ENCODE measurements around the gene UROC1. TPM values are rescaled to one million over a fixed set of nuclear protein-coding genes. Genes with fewer than 3 reads are reported as not detected.

Gene UROC1
- total and polyA plus RNA-seq, 2 of the 13 experiments (the other 11 are each of a cell fraction or from before 2014, with no cell fraction given), result 0.71 to 1.3 TPM

DNA sequence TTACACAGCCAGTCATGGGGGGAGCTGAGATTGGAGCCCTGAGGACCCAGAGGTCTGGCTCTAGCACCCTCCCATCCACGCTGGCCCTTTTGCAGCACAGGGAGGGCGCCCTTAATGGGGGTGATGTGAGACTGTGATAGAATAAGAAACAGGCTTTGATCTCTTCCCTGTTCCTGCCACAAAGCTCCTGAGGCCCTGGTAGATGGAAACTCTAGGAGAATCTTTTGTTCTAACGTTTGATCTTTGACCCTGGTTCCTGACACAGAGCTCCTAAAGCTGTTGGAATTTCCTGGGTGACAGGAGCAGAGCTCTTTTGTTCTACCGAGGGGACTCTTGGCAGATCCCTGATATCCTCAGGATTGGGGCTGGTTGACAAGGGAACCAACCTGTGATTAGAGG, 1.2 kb upstream of the UROC1 start (continued):
- TF ChIP-seq, protein P1, sequence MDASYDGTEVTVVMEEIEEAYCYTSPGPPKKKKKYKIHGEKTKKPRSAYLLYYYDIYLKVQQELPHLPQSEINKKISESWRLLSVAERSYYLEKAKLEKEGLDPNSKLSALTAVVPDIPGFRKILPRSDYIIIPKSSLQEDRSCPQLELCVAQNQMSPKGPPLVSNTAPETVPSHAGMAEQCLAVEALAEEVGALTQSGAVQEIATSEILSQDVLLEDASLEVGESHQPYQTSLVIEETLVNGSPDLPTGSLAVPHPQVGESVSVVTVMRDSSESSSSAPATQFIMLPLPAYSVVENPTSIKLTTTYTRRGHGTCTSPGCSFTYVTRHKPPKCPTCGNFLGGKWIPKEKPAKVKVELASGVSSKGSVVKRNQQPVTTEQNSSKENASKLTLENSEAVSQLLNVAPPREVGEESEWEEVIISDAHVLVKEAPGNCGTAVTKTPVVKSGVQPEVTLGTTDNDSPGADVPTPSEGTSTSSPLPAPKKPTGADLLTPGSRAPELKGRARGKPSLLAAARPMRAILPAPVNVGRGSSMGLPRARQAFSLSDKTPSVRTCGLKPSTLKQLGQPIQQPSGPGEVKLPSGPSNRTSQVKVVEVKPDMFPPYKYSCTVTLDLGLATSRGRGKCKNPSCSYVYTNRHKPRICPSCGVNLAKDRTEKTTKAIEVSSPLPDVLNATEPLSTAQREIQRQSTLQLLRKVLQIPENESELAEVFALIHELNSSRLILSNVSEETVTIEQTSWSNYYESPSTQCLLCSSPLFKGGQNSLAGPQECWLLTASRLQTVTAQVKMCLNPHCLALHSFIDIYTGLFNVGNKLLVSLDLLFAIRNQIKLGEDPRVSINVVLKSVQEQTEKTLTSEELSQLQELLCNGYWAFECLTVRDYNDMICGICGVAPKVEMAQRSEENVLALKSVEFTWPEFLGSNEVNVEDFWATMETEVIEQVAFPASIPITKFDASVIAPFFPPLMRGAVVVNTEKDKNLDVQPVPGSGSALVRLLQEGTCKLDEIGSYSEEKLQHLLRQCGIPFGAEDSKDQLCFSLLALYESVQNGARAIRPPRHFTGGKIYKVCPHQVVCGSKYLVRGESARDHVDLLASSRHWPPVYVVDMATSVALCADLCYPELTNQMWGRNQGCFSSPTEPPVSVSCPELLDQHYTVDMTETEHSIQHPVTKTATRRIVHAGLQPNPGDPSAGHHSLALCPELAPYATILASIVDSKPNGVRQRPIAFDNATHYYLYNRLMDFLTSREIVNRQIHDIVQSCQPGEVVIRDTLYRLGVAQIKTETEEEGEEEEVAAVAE (CRISPR knock-in tag; IDR thresholded peaks at IDR 0.05; ENCODE audit: borderline replicate concordance), result no peak
- TF ChIP-seq NCOR1 (IDR thresholded peaks at IDR 0.05; ENCODE audit: borderline replicate concordance, low read length) (0 out of 2 replicates have a peak, but pooled peaks have one; percentile 13), ZBTB21 (CRISPR knock-in tag; IDR thresholded peaks at IDR 0.05) (no peak), GFI1 (CRISPR knock-in tag; IDR thresholded peaks at IDR 0.05; ENCODE audit: borderline replicate concordance) (peak; percentile 24; the same call in 1 of the 2 replicates), ZNF552 (CRISPR knock-in tag; IDR thresholded peaks at IDR 0.05; ENCODE audit: borderline replicate concordance) (no peak), HOXA5 (CRISPR knock-in tag; IDR thresholded peaks at IDR 0.05) (no peak), MTA1 (CRISPR knock-in tag; IDR thresholded peaks at IDR 0.05; ENCODE audit: borderline replicate concordance) (peak; percentile 23; the same call in 1 of the 2 replicates), TBX2 (CRISPR knock-in tag; IDR thresholded peaks at IDR 0.05; ENCODE audit: borderline replicate concordance) (no peak), GATAD2A (CRISPR knock-in tag; IDR thresholded peaks at IDR 0.05) (peak; percentile 65), BCL6 (CRISPR knock-in tag; IDR thresholded peaks at IDR 0.05) (peak; percentile 71), HNF4G (IDR thresholded peaks at IDR 0.05; ENCODE audit: borderline replicate concordance, low read depth, low read length) (peak; percentile 60), HNF4G (CRISPR knock-in tag; IDR thresholded peaks at IDR 0.05; ENCODE audit: borderline replicate concordance, low read depth) (no peak), CEBPB (IDR thresholded peaks at IDR 0.05; ENCODE audit: borderline replicate concordance, low read depth, low read length) (no peak), TMF1 (CRISPR knock-in tag; IDR thresholded peaks at IDR 0.05; ENCODE audit: low read depth) (no peak), NR2C2 (CRISPR knock-in tag; IDR thresholded peaks at IDR 0.05; ENCODE audit: borderline replicate concordance) (0 out of 2 replicates have a peak, but pooled peaks have one; percentile 12), NCOA2 (CRISPR knock-in tag; IDR thresholded peaks at IDR 0.05) (peak; percentile 51), ZNF543 (CRISPR knock-in tag; IDR thresholded peaks at IDR 0.05) (0 out of 2 replicates have a peak, but pooled peaks have one; percentile 24)
- TF ChIP-seq, protein P2, sequence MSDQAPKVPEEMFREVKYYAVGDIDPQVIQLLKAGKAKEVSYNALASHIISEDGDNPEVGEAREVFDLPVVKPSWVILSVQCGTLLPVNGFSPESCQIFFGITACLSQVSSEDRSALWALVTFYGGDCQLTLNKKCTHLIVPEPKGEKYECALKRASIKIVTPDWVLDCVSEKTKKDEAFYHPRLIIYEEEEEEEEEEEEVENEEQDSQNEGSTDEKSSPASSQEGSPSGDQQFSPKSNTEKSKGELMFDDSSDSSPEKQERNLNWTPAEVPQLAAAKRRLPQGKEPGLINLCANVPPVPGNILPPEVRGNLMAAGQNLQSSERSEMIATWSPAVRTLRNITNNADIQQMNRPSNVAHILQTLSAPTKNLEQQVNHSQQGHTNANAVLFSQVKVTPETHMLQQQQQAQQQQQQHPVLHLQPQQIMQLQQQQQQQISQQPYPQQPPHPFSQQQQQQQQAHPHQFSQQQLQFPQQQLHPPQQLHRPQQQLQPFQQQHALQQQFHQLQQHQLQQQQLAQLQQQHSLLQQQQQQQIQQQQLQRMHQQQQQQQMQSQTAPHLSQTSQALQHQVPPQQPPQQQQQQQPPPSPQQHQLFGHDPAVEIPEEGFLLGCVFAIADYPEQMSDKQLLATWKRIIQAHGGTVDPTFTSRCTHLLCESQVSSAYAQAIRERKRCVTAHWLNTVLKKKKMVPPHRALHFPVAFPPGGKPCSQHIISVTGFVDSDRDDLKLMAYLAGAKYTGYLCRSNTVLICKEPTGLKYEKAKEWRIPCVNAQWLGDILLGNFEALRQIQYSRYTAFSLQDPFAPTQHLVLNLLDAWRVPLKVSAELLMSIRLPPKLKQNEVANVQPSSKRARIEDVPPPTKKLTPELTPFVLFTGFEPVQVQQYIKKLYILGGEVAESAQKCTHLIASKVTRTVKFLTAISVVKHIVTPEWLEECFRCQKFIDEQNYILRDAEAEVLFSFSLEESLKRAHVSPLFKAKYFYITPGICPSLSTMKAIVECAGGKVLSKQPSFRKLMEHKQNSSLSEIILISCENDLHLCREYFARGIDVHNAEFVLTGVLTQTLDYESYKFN (CRISPR knock-in tag; conservative IDR thresholded peaks at IDR 0.05), result peak; percentile 79
- TF ChIP-seq, protein P3, sequence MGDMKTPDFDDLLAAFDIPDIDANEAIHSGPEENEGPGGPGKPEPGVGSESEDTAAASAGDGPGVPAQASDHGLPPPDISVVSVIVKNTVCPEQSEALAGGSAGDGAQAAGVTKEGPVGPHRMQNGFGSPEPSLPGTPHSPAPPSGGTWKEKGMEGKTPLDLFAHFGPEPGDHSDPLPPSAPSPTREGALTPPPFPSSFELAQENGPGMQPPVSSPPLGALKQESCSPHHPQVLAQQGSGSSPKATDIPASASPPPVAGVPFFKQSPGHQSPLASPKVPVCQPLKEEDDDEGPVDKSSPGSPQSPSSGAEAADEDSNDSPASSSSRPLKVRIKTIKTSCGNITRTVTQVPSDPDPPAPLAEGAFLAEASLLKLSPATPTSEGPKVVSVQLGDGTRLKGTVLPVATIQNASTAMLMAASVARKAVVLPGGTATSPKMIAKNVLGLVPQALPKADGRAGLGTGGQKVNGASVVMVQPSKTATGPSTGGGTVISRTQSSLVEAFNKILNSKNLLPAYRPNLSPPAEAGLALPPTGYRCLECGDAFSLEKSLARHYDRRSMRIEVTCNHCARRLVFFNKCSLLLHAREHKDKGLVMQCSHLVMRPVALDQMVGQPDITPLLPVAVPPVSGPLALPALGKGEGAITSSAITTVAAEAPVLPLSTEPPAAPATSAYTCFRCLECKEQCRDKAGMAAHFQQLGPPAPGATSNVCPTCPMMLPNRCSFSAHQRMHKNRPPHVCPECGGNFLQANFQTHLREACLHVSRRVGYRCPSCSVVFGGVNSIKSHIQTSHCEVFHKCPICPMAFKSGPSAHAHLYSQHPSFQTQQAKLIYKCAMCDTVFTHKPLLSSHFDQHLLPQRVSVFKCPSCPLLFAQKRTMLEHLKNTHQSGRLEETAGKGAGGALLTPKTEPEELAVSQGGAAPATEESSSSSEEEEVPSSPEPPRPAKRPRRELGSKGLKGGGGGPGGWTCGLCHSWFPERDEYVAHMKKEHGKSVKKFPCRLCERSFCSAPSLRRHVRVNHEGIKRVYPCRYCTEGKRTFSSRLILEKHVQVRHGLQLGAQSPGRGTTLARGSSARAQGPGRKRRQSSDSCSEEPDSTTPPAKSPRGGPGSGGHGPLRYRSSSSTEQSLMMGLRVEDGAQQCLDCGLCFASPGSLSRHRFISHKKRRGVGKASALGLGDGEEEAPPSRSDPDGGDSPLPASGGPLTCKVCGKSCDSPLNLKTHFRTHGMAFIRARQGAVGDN (CRISPR knock-in tag; IDR thresholded peaks at IDR 0.05), result peak; percentile 43
